ENCODE data around the gene C2.
A peak's percentile ranks its signal among the peaks of the same experiment; 100 is the strongest.
"Not testable (repeated sequence)": the region's sequence is repeated elsewhere in the genome, so short reads cannot be mapped to it uniquely, and the experiment has no call there.

The C2 gene

GRCh38 chr6:31927863-31928671 lies 550 bp downstream of the C2 start:
- H3K4me1 Mint-ChIP-seq, result peaks cover 10% of the 10 kb centered on the region
- H3K27me3 Mint-ChIP-seq (ENCODE audit: low read depth), result peaks cover 6% of the 10 kb centered on the region
- peak overlapping the region in 1 of 3 experiments; percentile 4 for H3K4me3 Mint-ChIP-seq
- H3K27ac Mint-ChIP-seq, result peak overlapping the region in 1 of 3 experiments; percentile 51
- H3K9me3 Mint-ChIP-seq, result no peaks in the 10 kb centered on the region
- TF ChIP-seq, protein P1, sequence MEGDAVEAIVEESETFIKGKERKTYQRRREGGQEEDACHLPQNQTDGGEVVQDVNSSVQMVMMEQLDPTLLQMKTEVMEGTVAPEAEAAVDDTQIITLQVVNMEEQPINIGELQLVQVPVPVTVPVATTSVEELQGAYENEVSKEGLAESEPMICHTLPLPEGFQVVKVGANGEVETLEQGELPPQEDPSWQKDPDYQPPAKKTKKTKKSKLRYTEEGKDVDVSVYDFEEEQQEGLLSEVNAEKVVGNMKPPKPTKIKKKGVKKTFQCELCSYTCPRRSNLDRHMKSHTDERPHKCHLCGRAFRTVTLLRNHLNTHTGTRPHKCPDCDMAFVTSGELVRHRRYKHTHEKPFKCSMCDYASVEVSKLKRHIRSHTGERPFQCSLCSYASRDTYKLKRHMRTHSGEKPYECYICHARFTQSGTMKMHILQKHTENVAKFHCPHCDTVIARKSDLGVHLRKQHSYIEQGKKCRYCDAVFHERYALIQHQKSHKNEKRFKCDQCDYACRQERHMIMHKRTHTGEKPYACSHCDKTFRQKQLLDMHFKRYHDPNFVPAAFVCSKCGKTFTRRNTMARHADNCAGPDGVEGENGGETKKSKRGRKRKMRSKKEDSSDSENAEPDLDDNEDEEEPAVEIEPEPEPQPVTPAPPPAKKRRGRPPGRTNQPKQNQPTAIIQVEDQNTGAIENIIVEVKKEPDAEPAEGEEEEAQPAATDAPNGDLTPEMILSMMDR (IDR thresholded peaks at IDR 0.05; ENCODE audit: unreplicated experiment in 3 of 3), result no peak
- no peaks in the 10 kb centered on the region for H3K36me3 Mint-ChIP-seq (ENCODE audit: low read depth)

DNA sequence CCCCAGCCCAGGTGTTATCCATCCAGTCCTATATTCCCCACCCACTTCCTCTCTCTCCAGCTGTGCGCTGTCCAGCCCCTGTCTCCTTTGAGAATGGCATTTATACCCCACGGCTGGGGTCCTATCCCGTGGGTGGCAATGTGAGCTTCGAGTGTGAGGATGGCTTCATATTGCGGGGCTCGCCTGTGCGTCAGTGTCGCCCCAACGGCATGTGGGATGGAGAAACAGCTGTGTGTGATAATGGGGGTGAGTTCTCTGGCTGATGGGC lies 1.1 kb downstream of the C2 start:
- H3K4me3 Mint-ChIP-seq, result no peak overlapping the region
- no peak overlapping the region for H3K27ac Mint-ChIP-seq
- H3K36me3 Mint-ChIP-seq (ENCODE audit: low read depth), result no peaks in the 10 kb centered on the region
- H3K4me1 Mint-ChIP-seq, result peaks cover 10% of the 10 kb centered on the region
- no peaks in the 10 kb centered on the region for H3K9me3 Mint-ChIP-seq
- peaks cover 6% of the 10 kb centered on the region for H3K27me3 Mint-ChIP-seq (ENCODE audit: low read depth)
- TF ChIP-seq, protein P1 (IDR thresholded peaks at IDR 0.05; ENCODE audit: unreplicated experiment in 3 of 3), result no peak

GRCh38 chr6:31930962-31931361 lies 3.4 kb downstream of the C2 start:
- H3K9me3 Mint-ChIP-seq, result no peaks in the 10 kb centered on the region
- TF ChIP-seq, protein P1 (IDR thresholded peaks at IDR 0.05; ENCODE audit: unreplicated experiment in 3 of 3), result no peak
- peaks cover 10% of the 10 kb centered on the region for H3K4me1 Mint-ChIP-seq
- no peak overlapping the region for H3K4me3 Mint-ChIP-seq
- H3K27ac Mint-ChIP-seq, result no peak overlapping the region
- H3K27me3 Mint-ChIP-seq (ENCODE audit: low read depth), result peaks cover 6% of the 10 kb centered on the region
- H3K36me3 Mint-ChIP-seq (ENCODE audit: low read depth), result no peaks in the 10 kb centered on the region

- not testable (repeated sequence) for H3K9me3 Mint-ChIP-seq; H3K27me3 Mint-ChIP-seq (ENCODE audit: low read depth); H3K36me3 Mint-ChIP-seq (ENCODE audit: low read depth); H3K4me3 Mint-ChIP-seq; H3K27ac Mint-ChIP-seq; H3K4me1 Mint-ChIP-seq
Measured at GRCh38 chr6:31932137-31932536, 4.6 kb downstream of the C2 start.

DNA sequence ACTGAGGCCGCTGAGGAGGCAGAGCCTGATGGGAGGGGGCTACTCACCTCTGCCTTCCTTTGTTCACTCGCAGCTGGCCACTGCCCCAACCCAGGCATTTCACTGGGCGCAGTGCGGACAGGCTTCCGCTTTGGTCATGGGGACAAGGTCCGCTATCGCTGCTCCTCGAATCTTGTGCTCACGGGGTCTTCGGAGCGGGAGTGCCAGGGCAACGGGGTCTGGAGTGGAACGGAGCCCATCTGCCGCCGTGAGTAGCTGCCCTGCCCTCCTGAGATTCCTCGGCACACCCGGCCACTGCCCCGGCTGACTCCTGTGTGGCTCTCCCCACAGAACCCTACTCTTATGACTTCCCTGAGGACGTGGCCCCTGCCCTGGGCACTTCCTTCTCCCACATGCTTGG lies 6.0 kb downstream of the C2 start:
- no peak overlapping the region for H3K27ac Mint-ChIP-seq
- H3K27me3 Mint-ChIP-seq (ENCODE audit: low read depth), result peaks cover 3% of the 10 kb centered on the region
- TF ChIP-seq, protein P1 (IDR thresholded peaks at IDR 0.05; ENCODE audit: unreplicated experiment in 3 of 3), result no peak
- H3K36me3 Mint-ChIP-seq (ENCODE audit: low read depth), result no peaks in the 10 kb centered on the region
- no peaks in the 10 kb centered on the region for H3K9me3 Mint-ChIP-seq
- peaks cover 3% of the 10 kb centered on the region for H3K4me1 Mint-ChIP-seq
- H3K4me3 Mint-ChIP-seq, result no peak overlapping the region

GRCh38 chr6:31935021-31935420 lies 7.5 kb downstream of the C2 start:
- Mint-ChIP-seq H3K4me1 (no peaks in the 10 kb centered on the region), H3K27me3 (ENCODE audit: low read depth) (no peaks in the 10 kb centered on the region), H3K27ac (no peak overlapping the region), H3K36me3 (ENCODE audit: low read depth) (no peaks in the 10 kb centered on the region), H3K9me3 (no peaks in the 10 kb centered on the region), H3K4me3 (no peak overlapping the region)
- TF ChIP-seq, protein P1 (IDR thresholded peaks at IDR 0.05; ENCODE audit: unreplicated experiment in 3 of 3), result no peak
